SH-SY5Y (cell line): ENCODE data around the gene FAM72C.
"Not testable (repeated sequence)": the region's sequence is repeated elsewhere in the genome, so short reads cannot be mapped to it uniquely, and the experiment has no call there.

Experiments used
- GATA2 ChIP-seq: IDR thresholded peaks from 2 replicates; pipeline ENCODE4 v1.6.1; 2011; ENCODE audit warnings: mild to moderate bottlenecking, low read depth, low read length
- GATA3 ChIP-seq: IDR thresholded peaks from 2 replicates; pipeline ENCODE4 v1.6.1; 2011; ENCODE audit warnings: low read depth, mild to moderate bottlenecking, low read length, moderate library complexity

Gene FAM72C

DNA sequence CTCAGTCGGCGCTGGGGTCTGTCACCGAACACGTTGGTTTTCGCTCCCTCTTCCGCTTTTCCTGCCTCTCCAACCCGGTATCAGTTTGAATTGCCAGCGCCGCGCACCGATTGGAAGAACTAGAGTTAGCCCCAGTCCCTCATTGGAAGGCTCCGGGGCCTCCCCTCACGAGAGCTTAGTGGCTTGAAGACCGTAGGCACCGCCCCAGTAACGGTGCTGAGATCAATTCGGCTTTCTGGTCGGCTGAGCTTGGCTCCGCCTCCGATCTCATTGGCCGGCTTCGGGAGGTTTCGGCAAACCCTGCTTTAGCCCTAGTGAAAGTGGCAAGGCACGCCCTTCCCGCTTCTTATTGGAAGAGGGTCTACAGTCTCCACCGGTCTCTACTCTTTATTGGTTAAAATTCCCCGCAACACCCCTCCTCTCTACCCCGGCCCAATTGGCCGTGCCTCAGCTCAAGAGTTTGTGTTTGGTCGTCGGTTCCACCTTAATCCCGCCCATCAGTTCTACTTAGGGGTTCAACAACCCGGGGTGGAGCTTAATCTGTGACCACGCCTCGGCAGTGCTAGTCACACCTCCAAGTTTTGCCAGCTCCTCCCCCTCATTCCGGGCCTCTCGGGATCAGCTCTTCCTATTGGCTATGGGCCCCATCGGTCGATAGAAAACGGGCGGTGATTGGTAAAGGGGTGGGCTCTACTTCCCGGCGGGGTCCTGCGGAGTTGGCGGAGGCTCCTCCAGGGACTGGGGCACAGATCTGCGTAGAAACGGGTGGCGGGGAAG is at the start of gene FAM72C:
FAM72C (minus strand) TSS at position 63 of the 777 bp plus-strand sequence. CDS start 845 bp downstream, outside the sequence.
- TF ChIP-seq GATA2, GATA3: not testable (repeated sequence)
